Osteocyte (in vitro differentiated cells): ENCODE data around the gene RNF225. TPM values are rescaled to one million over a fixed set of nuclear protein-coding genes. Genes with fewer than 3 reads are reported as not detected.

Experiments
- DNase-seq: peaks from one replicate; pipeline ENCODE4 v3.0.0; 2021; ENCODE audit warnings: mixed read lengths; ENCODE audit not compliant: unreplicated experiment; ENCODE audit errors: extremely low spot score
- H3K27ac Mint-ChIP-seq: one replicate; pipeline ENCODE4 v1.8.0; 2021; ENCODE audit warnings: mild to moderate bottlenecking, mixed read lengths; ENCODE audit not compliant: unreplicated experiment
- H3K27me3 Mint-ChIP-seq: one replicate; pipeline ENCODE4 v1.8.0; 2021; ENCODE audit warnings: mixed read lengths; ENCODE audit not compliant: unreplicated experiment
- H3K36me3 Mint-ChIP-seq: one replicate; pipeline ENCODE4 v1.8.0; 2021; ENCODE audit warnings: mixed read lengths; ENCODE audit not compliant: unreplicated experiment
- H3K4me1 Mint-ChIP-seq: one replicate; pipeline ENCODE4 v1.8.0; 2021; ENCODE audit warnings: mixed read lengths; ENCODE audit not compliant: unreplicated experiment
- H3K4me3 Mint-ChIP-seq: one replicate; pipeline ENCODE4 v1.8.0; 2021; ENCODE audit warnings: mild to moderate bottlenecking, moderate library complexity, mixed read lengths; ENCODE audit not compliant: unreplicated experiment
- H3K9me3 Mint-ChIP-seq: one replicate; pipeline ENCODE4 v1.8.0; 2021; ENCODE audit warnings: mixed read lengths; ENCODE audit not compliant: unreplicated experiment
- total RNA-seq: library from RNA; stranded (reverse); gene quantifications from 2 replicates; pipeline ENCODE4 v1.2.1, GENCODE V29; 2021
- TF ChIP-seq, protein P1 (sequence below): fragments of 200-600 bp; sonication (generic); IDR thresholded peaks from 2 replicates; pipeline ENCODE4 v1.5.0; 2021; ENCODE audit warnings: antibody characterized with exemption, mild to moderate bottlenecking, moderate library complexity

RNF225 gene
- total RNA-seq, 1 donor from 2014 or later, result not detected

DNA sequence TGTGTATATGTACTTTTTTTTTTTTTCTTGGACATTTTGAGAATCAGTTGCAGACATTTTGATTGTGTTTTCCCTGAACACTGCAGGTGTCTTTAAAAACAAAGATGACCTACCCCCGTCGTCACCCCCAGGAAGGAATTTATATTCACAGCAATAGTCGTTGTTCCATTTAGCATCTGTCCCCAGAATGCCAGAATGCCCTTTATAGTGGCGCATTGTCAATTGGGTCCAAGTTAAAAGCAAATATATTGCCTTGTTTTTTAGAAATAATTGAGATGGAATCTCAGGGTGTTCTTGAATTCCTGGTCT is 1.8 kb upstream of the RNF225 start:
- H3K4me1 Mint-ChIP-seq, result peaks cover 10% of the 10 kb centered on the region
- H3K4me3 Mint-ChIP-seq, result no peak overlapping the region
- TF ChIP-seq, protein P1, sequence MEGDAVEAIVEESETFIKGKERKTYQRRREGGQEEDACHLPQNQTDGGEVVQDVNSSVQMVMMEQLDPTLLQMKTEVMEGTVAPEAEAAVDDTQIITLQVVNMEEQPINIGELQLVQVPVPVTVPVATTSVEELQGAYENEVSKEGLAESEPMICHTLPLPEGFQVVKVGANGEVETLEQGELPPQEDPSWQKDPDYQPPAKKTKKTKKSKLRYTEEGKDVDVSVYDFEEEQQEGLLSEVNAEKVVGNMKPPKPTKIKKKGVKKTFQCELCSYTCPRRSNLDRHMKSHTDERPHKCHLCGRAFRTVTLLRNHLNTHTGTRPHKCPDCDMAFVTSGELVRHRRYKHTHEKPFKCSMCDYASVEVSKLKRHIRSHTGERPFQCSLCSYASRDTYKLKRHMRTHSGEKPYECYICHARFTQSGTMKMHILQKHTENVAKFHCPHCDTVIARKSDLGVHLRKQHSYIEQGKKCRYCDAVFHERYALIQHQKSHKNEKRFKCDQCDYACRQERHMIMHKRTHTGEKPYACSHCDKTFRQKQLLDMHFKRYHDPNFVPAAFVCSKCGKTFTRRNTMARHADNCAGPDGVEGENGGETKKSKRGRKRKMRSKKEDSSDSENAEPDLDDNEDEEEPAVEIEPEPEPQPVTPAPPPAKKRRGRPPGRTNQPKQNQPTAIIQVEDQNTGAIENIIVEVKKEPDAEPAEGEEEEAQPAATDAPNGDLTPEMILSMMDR, result no peak
- H3K9me3 Mint-ChIP-seq, result no peaks in the 10 kb centered on the region
- no peaks in the 10 kb centered on the region for H3K27me3 Mint-ChIP-seq
- no peak for DNase-seq
- no peak overlapping the region for H3K27ac Mint-ChIP-seq
- peaks cover 31% of the 10 kb centered on the region for H3K36me3 Mint-ChIP-seq

- TF ChIP-seq, protein P1, result no peak
- no peak overlapping the region for H3K27ac Mint-ChIP-seq
- peaks cover 3% of the 10 kb centered on the region for H3K4me1 Mint-ChIP-seq
- H3K9me3 Mint-ChIP-seq, result no peaks in the 10 kb centered on the region
- H3K27me3 Mint-ChIP-seq, result no peaks in the 10 kb centered on the region
- no peak for DNase-seq
- peaks cover 25% of the 10 kb centered on the region for H3K36me3 Mint-ChIP-seq
- no peak overlapping the region for H3K4me3 Mint-ChIP-seq
These were observed 636 bp upstream of the RNF225 start for GRCh38 chr19:58394821-58395219.

DNA sequence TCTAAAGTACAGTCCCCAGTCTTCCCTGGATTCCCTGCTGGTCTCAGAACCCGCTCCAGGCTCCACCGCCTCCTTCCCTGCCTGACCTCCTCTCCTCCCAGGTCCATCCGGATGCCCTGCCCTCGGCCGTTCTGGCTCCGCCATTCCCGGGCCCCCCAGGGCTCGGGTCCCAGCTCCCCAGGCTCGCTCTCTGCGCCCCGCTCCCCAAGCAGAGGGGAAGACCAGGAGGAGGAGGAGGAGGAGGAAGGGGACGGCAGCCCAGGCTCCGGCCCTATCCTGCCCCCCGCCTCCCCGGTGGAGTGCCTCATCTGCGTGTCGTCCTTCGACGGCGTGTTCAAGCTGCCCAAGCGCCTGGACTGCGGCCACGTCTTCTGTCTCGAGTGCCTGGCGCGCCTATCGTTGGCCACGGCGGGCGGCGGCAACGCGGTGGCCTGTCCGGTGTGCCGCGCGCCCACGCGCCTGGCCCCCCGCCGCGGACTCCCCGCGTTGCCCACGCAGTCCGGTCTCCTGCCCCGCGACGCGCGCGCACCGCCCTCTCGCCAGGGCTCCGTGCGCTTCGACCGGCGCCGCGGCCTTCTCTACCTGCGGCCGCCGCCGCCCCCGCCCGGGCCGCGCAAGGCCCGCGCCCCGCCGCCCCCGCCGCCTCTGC is 647 bp downstream of the RNF225 start:
- TF ChIP-seq, protein P1, result no peak
- Mint-ChIP-seq H3K4me1 (peaks cover 10% of the 10 kb centered on the region), H3K9me3 (no peaks in the 10 kb centered on the region), H3K4me3 (no peak overlapping the region), H3K27ac (no peak overlapping the region), H3K27me3 (no peaks in the 10 kb centered on the region), H3K36me3 (peaks cover 21% of the 10 kb centered on the region)
- DNase-seq, result no peak

DNA sequence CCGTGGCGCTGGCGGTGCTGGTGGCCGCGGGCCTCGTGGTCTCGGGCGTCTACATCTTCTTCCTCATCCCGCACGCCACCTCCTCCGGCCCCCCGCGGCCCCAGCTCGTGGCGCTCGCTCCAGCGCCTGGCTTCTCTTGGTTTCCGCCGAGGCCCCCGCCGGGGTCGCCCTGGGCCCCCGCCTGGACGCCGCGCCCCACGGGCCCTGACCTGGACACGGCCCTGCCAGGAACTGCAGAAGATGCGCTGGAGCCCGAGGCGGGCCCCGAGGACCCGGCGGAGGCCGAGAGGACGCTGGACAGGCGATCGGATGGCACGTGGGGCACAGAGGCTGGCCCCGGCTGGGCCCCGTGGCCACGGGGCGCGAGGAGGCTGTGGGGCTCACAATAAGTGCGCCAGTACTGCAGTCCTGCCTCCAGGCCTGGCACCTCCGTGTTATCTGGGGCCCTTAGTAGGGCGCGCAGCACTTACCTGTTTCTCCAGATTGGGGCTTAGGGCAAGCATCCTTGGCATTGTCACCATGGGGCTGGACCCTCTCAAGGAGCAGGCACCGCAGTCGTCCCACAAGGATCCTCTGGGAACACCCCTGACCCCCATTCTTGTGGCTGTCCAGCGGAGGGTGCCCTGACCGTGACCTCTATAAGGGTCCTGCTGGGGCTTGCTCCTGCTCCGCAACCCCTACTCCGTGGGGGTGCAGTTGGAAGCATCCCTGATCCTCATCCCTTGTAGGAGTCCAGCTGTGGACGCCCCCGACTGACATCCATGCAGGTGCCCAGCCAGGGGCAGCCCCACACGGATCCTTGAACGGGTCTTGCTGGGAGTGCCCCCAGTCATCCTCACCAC is 1.5 kb downstream of the RNF225 start:
- Mint-ChIP-seq H3K27me3 (no peaks in the 10 kb centered on the region), H3K4me3 (no peak overlapping the region), H3K27ac (no peak overlapping the region), H3K36me3 (peaks cover 19% of the 10 kb centered on the region), H3K9me3 (no peaks in the 10 kb centered on the region), H3K4me1 (peaks cover 11% of the 10 kb centered on the region)
- TF ChIP-seq, protein P1, result no peak
- DNase-seq, result no peak

- Mint-ChIP-seq H3K9me3 (no peaks in the 10 kb centered on the region), H3K36me3 (peaks cover 19% of the 10 kb centered on the region), H3K27me3 (no peaks in the 10 kb centered on the region), H3K27ac (no peak overlapping the region), H3K4me3 (no peak overlapping the region), H3K4me1 (peaks cover 11% of the 10 kb centered on the region)
- TF ChIP-seq, protein P1, result no peak
- DNase-seq, result no peak
These were observed 2.1 kb downstream of the RNF225 start for GRCh38 chr19:58397533-58398037.
